Fibroblast of villous mesenchyme (primary cell): ENCODE measurements around the gene RSRP1. TPM values are rescaled to one million over a fixed set of nuclear protein-coding genes. Genes with fewer than 3 reads are reported as not detected.

ENCODE experiments used
- DNase-seq: peaks from one replicate; pipeline ENCODE4 v3.0.0-alpha.2; 2010; ENCODE audit warnings: low read depth
- H3K4me3 ChIP-seq: 2 replicates; pipeline ENCODE4 v1.5.1; 2011; ENCODE audit warnings: low read depth, mild to moderate bottlenecking, low read length
- total RNA-seq: library from RNA; depleted of rRNA; stranded (reverse); fragments of >200 nt; gene quantifications from 2 replicates; pipeline ENCODE4 v1.2.3, GENCODE V29; 2012
- TF ChIP-seq, protein P1 (sequence below): IDR thresholded peaks from 2 replicates; pipeline ENCODE4 v1.5.1; 2012; ENCODE audit warnings: low read depth, mild to moderate bottlenecking, low read length; ENCODE audit not compliant: insufficient read depth

RSRP1 gene
- total RNA-seq, 1 donor, result 160 TPM

- H3K4me3 ChIP-seq, result peak overlapping the region; percentile 98
- TF ChIP-seq, protein P1, sequence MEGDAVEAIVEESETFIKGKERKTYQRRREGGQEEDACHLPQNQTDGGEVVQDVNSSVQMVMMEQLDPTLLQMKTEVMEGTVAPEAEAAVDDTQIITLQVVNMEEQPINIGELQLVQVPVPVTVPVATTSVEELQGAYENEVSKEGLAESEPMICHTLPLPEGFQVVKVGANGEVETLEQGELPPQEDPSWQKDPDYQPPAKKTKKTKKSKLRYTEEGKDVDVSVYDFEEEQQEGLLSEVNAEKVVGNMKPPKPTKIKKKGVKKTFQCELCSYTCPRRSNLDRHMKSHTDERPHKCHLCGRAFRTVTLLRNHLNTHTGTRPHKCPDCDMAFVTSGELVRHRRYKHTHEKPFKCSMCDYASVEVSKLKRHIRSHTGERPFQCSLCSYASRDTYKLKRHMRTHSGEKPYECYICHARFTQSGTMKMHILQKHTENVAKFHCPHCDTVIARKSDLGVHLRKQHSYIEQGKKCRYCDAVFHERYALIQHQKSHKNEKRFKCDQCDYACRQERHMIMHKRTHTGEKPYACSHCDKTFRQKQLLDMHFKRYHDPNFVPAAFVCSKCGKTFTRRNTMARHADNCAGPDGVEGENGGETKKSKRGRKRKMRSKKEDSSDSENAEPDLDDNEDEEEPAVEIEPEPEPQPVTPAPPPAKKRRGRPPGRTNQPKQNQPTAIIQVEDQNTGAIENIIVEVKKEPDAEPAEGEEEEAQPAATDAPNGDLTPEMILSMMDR, result peak; percentile 13
- DNase-seq, result no peak
Observed at GRCh38 chr1:25247829-25248754, 838 bp upstream of the RSRP1 start.

GRCh38 chr1:25246600-25247023, 642 bp downstream of the RSRP1 start:
- peak overlapping the region; percentile 98 for H3K4me3 ChIP-seq
- DNase-seq, result peak; percentile 20
- TF ChIP-seq, protein P1, result no peak

GRCh38 chr1:25245809-25246599, 1.2 kb downstream of the RSRP1 start:
- TF ChIP-seq, protein P1, result no peak
- peak overlapping the region; percentile 98 for H3K4me3 ChIP-seq
- DNase-seq, result peak; percentile 57

- TF ChIP-seq, protein P1, result no peak
- no peak for DNase-seq
- H3K4me3 ChIP-seq, result peak overlapping the region; percentile 98
Observed at GRCh38 chr1:25245393-25245792, 1.9 kb downstream of the RSRP1 start.

GRCh38 chr1:25243907-25244306, 3.3 kb downstream of the RSRP1 start:
- DNase-seq, result no peak
- no peak overlapping the region for H3K4me3 ChIP-seq
- TF ChIP-seq, protein P1, result no peak

GRCh38 chr1:25239681-25240541, 7.3 kb downstream of the RSRP1 start:
- H3K4me3 ChIP-seq, result peak overlapping the region; percentile 59
- DNase-seq, result peak; percentile 93
- TF ChIP-seq, protein P1, result peak; percentile 65
